ENCODE measurements around the gene CLECL1. TPM values are rescaled to one million over a fixed set of nuclear protein-coding genes. Genes with fewer than 3 reads are reported as not detected.
A peak's percentile ranks its signal among the peaks of the same experiment; 100 is the strongest.
"Not testable (repeated sequence)": the region's sequence is repeated elsewhere in the genome, so short reads cannot be mapped to it uniquely, and the experiment has no call there.

The CLECL1 gene
- total and polyA plus RNA-seq, 2 donors (not counting 3 experiments of a cell fraction or from before 2014, with no cell fraction given): not detected

GRCh38 chr12:9717070-9717925 is 15.6 kb downstream of the CLECL1 start:
- no TSS peak for BruUV-seq (replicated peaks)
- H3K4me3 ChIP-seq (replicated peaks in 1 of 3; ENCODE audit: insufficient read depth in 1 of 3, low read depth in 1 of 3, low read length in 3 of 3): no peak overlapping the region
- no peak for FAIRE-seq
- no peaks in the 10 kb centered on the region for H4K20me1 ChIP-seq (replicated peaks; ENCODE audit: control insufficient read depth, extremely low read depth, insufficient read depth, low read length)
- intact Hi-C loops (cut with micrococcal nuclease) (no loop called here), dilution Hi-C loops (cut with MboI; ENCODE audit: extremely low pct_ligation_motif_present, low sequenced_read_pairs) (no loop called here)
- H3K9ac ChIP-seq (replicated peaks; ENCODE audit: extremely low read depth, insufficient read depth, low read length): no peak overlapping the region
- no peaks in the 10 kb centered on the region for H3K9me1 ChIP-seq (replicated peaks; ENCODE audit: control insufficient read depth, extremely low read depth, insufficient read depth, low read length)
- DNase-seq (ENCODE audit: low read depth, low spot score): no peak
- no peaks in the 10 kb centered on the region for H3K36me3 ChIP-seq (ENCODE audit: control insufficient read depth in 2 of 2, extremely low read depth in 1 of 2, insufficient read depth in 2 of 2, low read length in 2 of 2)
- TF ChIP-seq JUN (IDR thresholded peaks at IDR 0.05; ENCODE audit: borderline replicate concordance, insufficient read depth, insufficient read length, low read depth): no peak
- no peaks in the 10 kb centered on the region for H3K79me2 ChIP-seq (ENCODE audit: control insufficient read depth, insufficient read depth, low read length)
- no peaks in the 10 kb centered on the region for H3K9me3 ChIP-seq (replicated peaks; ENCODE audit: control insufficient read depth, insufficient read depth, low read length)
- no peak overlapping the region for H3K27ac ChIP-seq (ENCODE audit: insufficient read depth, low read depth, low read length)
- H2AFZ ChIP-seq (ENCODE audit: low read depth, low read length): no peak overlapping the region
- POLR2A ChIA-PET: no interaction called here
- peaks cover 18% of the 10 kb centered on the region for H3K4me1 ChIP-seq (ENCODE audit: control insufficient read depth, extremely low read depth, insufficient read depth, low read length)
- H3K27me3 ChIP-seq (ENCODE audit: control insufficient read depth in 2 of 2, insufficient read depth in 2 of 2, low read length in 2 of 2): no peaks in the 10 kb centered on the region
- CTCF ChIA-PET: interaction anchor here (1.0 to 4.2 kb wide), 4 partner anchors 9 to 436 kb away, joined by 3 to 25 read pairs (median 3); no protein-coding TSS in a partner anchor
- no peak overlapping the region for H3K4me2 ChIP-seq (ENCODE audit: insufficient read depth, low read length)

- H3K9me3 ChIP-seq (replicated peaks; ENCODE audit: control insufficient read depth, insufficient read depth, low read length); H3K36me3 ChIP-seq (ENCODE audit: control insufficient read depth in 2 of 2, extremely low read depth in 1 of 2, insufficient read depth in 2 of 2, low read length in 2 of 2); H3K4me3 ChIP-seq (replicated peaks in 1 of 3; ENCODE audit: insufficient read depth in 1 of 3, low read depth in 1 of 3, low read length in 3 of 3); H3K79me2 ChIP-seq (ENCODE audit: control insufficient read depth, insufficient read depth, low read length); H3K4me1 ChIP-seq (ENCODE audit: control insufficient read depth, extremely low read depth, insufficient read depth, low read length); H3K27me3 ChIP-seq (ENCODE audit: control insufficient read depth in 2 of 2, insufficient read depth in 2 of 2, low read length in 2 of 2); H3K27ac ChIP-seq (ENCODE audit: insufficient read depth, low read depth, low read length); BruUV-seq (replicated peaks); H3K4me2 ChIP-seq (ENCODE audit: insufficient read depth, low read length); H2AFZ ChIP-seq (ENCODE audit: low read depth, low read length); H3K9ac ChIP-seq (replicated peaks; ENCODE audit: extremely low read depth, insufficient read depth, low read length); H3K9me1 ChIP-seq (replicated peaks; ENCODE audit: control insufficient read depth, extremely low read depth, insufficient read depth, low read length); H4K20me1 ChIP-seq (replicated peaks; ENCODE audit: control insufficient read depth, extremely low read depth, insufficient read depth, low read length); dilution Hi-C loops (cut with MboI; ENCODE audit: extremely low pct_ligation_motif_present, low sequenced_read_pairs); POLR2A ChIA-PET; DNase-seq (ENCODE audit: low read depth, low spot score); intact Hi-C loops (cut with micrococcal nuclease): not testable (repeated sequence)
- peak; percentile 42 for FAIRE-seq
- CTCF ChIA-PET: interaction anchor here (1.2 kb wide), 1 partner anchor 10 kb away, joined by 3 read pairs; no protein-coding TSS in a partner anchor
Measured at GRCh38 chr12:9713032-9713558, 19.8 kb downstream of the CLECL1 start.
